Caco-2 (cell line): ENCODE data around the gene GTF3C5. TPM values are rescaled to one million over a fixed set of nuclear protein-coding genes. Genes with fewer than 3 reads are reported as not detected.

Experiments
- BruUV-seq: library from RNA; stranded (reverse); fragments of 400-500 nt; replicated peaks from 2 replicates; lab custom pipeline; 2021; lab: Mats Ljungman, UMichigan
- CTCF ChIA-PET: fragments of 300-600 bp; sonication (Branson Sonifier 250); formaldehyde crosslinking; loops from one replicate; lab custom pipeline; 2022; ENCODE audit warnings: antibody characterized with exemption; lab: Charles Lee
- POLR2A ChIA-PET: fragments of 300-600 bp; sonication (Branson Sonifier 250); formaldehyde crosslinking; loops from one replicate; lab custom pipeline; 2022; ENCODE audit warnings: antibody characterized with exemption; lab: Charles Lee
- DNase-seq, 2 experiments: peaks; one replicate each; pipeline versions ENCODE4 v3.0.0 to v3.0.0-alpha.2; 2020 to 2022
- H3K27me3 ChIP-seq: replicated peaks from 2 replicates; pipeline ENCODE4 v1.6.0; 2011; ENCODE audit warnings: low read length; ENCODE audit not compliant: control insufficient read depth, insufficient read depth
- H3K36me3 ChIP-seq: 2 replicates; pipeline ENCODE4 v1.5.1; 2011; ENCODE audit warnings: low read length; ENCODE audit not compliant: control insufficient read depth, insufficient read depth
- H3K4me1 ChIP-seq: fragments of 250-450 bp; sonication (Bioruptor Pico); 2 replicates; pipeline ENCODE4 v1.5.1; 2020; ENCODE audit warnings: mild to moderate bottlenecking
- H3K4me3 ChIP-seq: 2 replicates; pipeline ENCODE4 v1.5.1; 2011; ENCODE audit warnings: low read depth, mild to moderate bottlenecking, control low read depth, low read length
- H3K9me3 ChIP-seq: fragments of 250-450 bp; sonication (Bioruptor Pico); 2 replicates; pipeline ENCODE4 v1.5.1; 2020; ENCODE audit warnings: mild to moderate bottlenecking, moderate library complexity
- H3K27ac Mint-ChIP-seq: one replicate; pipeline ENCODE4 v1.8.0; 2022; ENCODE audit warnings: mixed read lengths; ENCODE audit not compliant: unreplicated experiment
- H3K27me3 Mint-ChIP-seq: one replicate; pipeline ENCODE4 v1.8.0; 2022; ENCODE audit warnings: mixed read lengths; ENCODE audit not compliant: insufficient read depth, unreplicated experiment
- H3K36me3 Mint-ChIP-seq: one replicate; pipeline ENCODE4 v1.8.0; 2022; ENCODE audit warnings: mild to moderate bottlenecking, mixed read lengths; ENCODE audit not compliant: insufficient read depth, unreplicated experiment
- H3K4me1 Mint-ChIP-seq: one replicate; pipeline ENCODE4 v1.8.0; 2022; ENCODE audit warnings: low read depth, mixed read lengths; ENCODE audit not compliant: unreplicated experiment
- H3K4me3 Mint-ChIP-seq: one replicate; pipeline ENCODE4 v1.8.0; 2022; ENCODE audit warnings: mild to moderate bottlenecking, moderate library complexity, mixed read lengths; ENCODE audit not compliant: unreplicated experiment
- H3K9me3 Mint-ChIP-seq: one replicate; pipeline ENCODE4 v1.8.0; 2022; ENCODE audit warnings: mixed read lengths; ENCODE audit not compliant: unreplicated experiment
- intact Hi-C: fragments of 100-400 bp; cut with micrococcal nuclease; formaldehyde crosslinking; loops from one replicate; pipeline ENCODE4 v1.10.0; 2022; ENCODE audit not compliant: unreplicated experiment
- total RNA-seq: library from RNA; stranded (reverse); gene quantifications from 2 replicates; pipeline ENCODE4 v1.2.3, GENCODE V29; 2022
- TF ChIP-seq, protein P1 (sequence below), 2 experiments: fragments of 200-600 bp in 1 of 2; IDR thresholded peaks; 1 replicate in 1 of 2; 2 replicates in 1 of 2; pipeline versions ENCODE4 v1.5.1 to v1.8.0; 2011 to 2022; ENCODE audit warnings: antibody characterized with exemption in 1 of 2, control low read depth in 1 of 2, inconsistent platforms in 1 of 2, low read depth in 1 of 2, low read length in 1 of 2, mild to moderate bottlenecking in 1 of 2, moderate library complexity in 1 of 2; ENCODE audit not compliant: insufficient read depth in 1 of 2, severe bottlenecking in 1 of 2, unreplicated experiment in 1 of 2

GTF3C5 gene
- total RNA-seq, 1 experiment from 2014 or later, result 73.1 TPM

DNA sequence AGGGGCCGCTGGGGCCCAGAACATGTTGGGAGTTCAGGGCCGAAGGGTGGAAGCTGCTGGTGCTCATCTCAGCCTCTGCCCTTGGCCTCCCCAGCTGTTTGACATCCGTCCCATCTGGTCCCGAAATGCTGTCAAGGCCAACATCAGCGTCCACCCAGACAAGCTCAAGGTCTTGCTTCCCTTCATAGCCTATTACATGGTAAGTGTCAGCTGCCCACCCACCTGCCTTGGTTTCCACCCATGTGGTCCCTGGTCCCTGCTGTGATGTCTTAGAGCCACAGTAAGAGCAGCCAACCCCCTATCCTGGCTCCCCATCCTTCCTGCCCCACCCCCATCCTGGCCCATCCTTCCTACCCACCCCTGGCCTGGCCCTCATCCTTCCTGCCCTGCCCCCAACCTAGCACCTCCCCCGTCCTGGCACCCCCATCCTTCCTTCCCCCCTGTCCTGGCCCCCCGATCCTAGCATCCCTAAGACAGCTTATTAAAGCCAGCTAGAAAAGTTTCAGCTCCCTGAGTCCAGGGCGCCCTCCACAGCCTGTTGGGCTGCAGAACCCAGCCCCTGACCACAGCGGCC lies 21.3 kb downstream of the GTF3C5 start:
- ChIA-PET POLR2A (no interaction called here), CTCF (no interaction called here)
- DNase-seq, result no peak
- no peak overlapping the region for H3K27ac Mint-ChIP-seq
- Histone ChIP-seq H3K9me3 (no peaks in the 10 kb centered on the region), H3K36me3 (0 out of 2 replicates have a peak, but pooled peaks cover 1% of the 10 kb centered on the region), H3K4me3 (no peak overlapping the region), H3K4me1 (no peaks in the 10 kb centered on the region), H3K27me3 (no peaks in the 10 kb centered on the region)
- H3K27me3 Mint-ChIP-seq, result no peaks in the 10 kb centered on the region
- H3K9me3 Mint-ChIP-seq, result no peaks in the 10 kb centered on the region
- TF ChIP-seq, protein P1, sequence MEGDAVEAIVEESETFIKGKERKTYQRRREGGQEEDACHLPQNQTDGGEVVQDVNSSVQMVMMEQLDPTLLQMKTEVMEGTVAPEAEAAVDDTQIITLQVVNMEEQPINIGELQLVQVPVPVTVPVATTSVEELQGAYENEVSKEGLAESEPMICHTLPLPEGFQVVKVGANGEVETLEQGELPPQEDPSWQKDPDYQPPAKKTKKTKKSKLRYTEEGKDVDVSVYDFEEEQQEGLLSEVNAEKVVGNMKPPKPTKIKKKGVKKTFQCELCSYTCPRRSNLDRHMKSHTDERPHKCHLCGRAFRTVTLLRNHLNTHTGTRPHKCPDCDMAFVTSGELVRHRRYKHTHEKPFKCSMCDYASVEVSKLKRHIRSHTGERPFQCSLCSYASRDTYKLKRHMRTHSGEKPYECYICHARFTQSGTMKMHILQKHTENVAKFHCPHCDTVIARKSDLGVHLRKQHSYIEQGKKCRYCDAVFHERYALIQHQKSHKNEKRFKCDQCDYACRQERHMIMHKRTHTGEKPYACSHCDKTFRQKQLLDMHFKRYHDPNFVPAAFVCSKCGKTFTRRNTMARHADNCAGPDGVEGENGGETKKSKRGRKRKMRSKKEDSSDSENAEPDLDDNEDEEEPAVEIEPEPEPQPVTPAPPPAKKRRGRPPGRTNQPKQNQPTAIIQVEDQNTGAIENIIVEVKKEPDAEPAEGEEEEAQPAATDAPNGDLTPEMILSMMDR (IDR thresholded peaks at IDR 0.05; ENCODE audit: insufficient read depth in 1 of 2, low read depth in 1 of 2, low read length in 1 of 2, severe bottlenecking in 1 of 2, unreplicated experiment in 1 of 2), result no peak
- no peaks in the 10 kb centered on the region for H3K4me1 Mint-ChIP-seq
- intact Hi-C loops, result no loop called here
- BruUV-seq, result no TSS peak
- H3K36me3 Mint-ChIP-seq, result peaks cover 49% of the 10 kb centered on the region
- H3K4me3 Mint-ChIP-seq, result no peak overlapping the region

DNA sequence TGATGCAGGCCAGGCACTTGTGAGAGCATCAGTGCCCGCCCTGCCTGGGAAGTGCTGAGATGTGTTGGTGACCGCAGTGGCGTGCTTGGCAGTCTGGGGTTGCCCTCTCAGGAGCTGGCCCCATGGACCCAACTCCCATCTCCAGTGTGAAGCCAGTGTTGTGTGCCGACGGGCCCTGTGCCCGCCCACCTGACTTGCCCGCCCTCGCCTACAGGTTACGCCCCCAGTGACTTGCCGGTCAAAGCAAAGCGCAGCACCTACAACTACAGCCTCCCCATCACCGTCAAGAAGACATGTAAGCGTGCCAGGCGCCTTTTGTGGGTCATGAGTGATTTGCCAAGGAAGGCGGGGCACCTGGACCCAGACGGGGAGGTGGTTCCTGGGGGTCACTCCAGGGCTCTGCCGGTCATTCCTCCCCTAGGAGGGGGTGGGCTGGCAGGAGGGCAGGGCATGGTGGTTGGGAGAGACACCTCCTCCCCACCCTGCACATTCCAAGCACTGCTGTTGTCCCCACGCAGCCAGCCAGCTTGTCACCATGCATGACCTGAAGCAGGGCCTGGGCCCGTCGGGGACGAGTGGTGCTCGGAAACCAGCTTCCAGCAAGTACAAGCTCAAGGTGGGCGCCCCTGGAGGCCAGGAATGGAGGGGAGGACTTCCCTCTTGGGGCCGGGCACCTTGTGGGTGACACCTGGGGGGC lies 23.5 kb downstream of the GTF3C5 start:
- ChIA-PET POLR2A (no interaction called here), CTCF (no interaction called here)
- peaks cover 59% of the 10 kb centered on the region for H3K36me3 Mint-ChIP-seq
- TF ChIP-seq, protein P1 (IDR thresholded peaks at IDR 0.05; ENCODE audit: insufficient read depth in 1 of 2, low read depth in 1 of 2, low read length in 1 of 2, severe bottlenecking in 1 of 2, unreplicated experiment in 1 of 2), result no peak
- no peaks in the 10 kb centered on the region for H3K27me3 Mint-ChIP-seq
- H3K9me3 Mint-ChIP-seq, result no peaks in the 10 kb centered on the region
- Histone ChIP-seq H3K4me1 (no peaks in the 10 kb centered on the region), H3K4me3 (no peak overlapping the region), H3K27me3 (no peaks in the 10 kb centered on the region), H3K9me3 (no peaks in the 10 kb centered on the region), H3K36me3 (peaks cover 3% of the 10 kb centered on the region; the same call in 1 of the 2 replicates)
- no peaks in the 10 kb centered on the region for H3K4me1 Mint-ChIP-seq
- no peak overlapping the region for H3K27ac Mint-ChIP-seq
- no peak overlapping the region for H3K4me3 Mint-ChIP-seq
- BruUV-seq, result no TSS peak
- no peak for DNase-seq
- intact Hi-C loops, result no loop called here

DNA sequence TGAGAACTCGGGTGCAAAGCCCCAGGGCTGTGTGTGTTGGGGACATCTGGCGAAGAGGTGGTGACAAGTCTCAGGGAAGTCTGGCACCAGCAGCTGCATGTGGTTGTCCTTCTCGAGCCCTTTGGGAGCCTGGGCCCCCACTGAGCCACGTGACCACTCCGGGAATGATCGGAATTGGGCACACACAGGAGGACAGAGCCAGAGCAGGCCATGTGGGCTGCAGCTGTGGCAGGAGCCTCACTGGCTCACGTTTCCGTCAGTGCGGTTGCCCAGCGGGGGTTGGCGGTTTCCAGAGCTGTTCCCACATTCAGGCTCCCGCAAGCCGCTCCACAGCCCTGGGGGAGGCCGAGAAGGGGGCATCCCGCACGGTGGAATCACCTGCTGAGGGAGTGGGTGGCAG lies 24.2 kb downstream of the GTF3C5 start:
- DNase-seq, result no peak
- Histone ChIP-seq H3K4me3 (no peak overlapping the region), H3K4me1 (no peaks in the 10 kb centered on the region), H3K9me3 (no peaks in the 10 kb centered on the region), H3K36me3 (peaks cover 3% of the 10 kb centered on the region; the same call in 1 of the 2 replicates), H3K27me3 (no peaks in the 10 kb centered on the region)
- Mint-ChIP-seq H3K9me3 (no peaks in the 10 kb centered on the region), H3K36me3 (peaks cover 57% of the 10 kb centered on the region), H3K27ac (no peak overlapping the region), H3K4me3 (no peak overlapping the region), H3K27me3 (no peaks in the 10 kb centered on the region), H3K4me1 (no peaks in the 10 kb centered on the region)
- ChIA-PET POLR2A (no interaction called here), CTCF (no interaction called here)
- TF ChIP-seq, protein P1 (IDR thresholded peaks at IDR 0.05; ENCODE audit: insufficient read depth in 1 of 2, low read depth in 1 of 2, low read length in 1 of 2, severe bottlenecking in 1 of 2, unreplicated experiment in 1 of 2), result no peak
- intact Hi-C loops, result no loop called here
- BruUV-seq, result no TSS peak
